GM18526 (cell line): ENCODE measurements around the gene DEPDC7.

Experiments
- POLR2A ChIP-seq: IDR thresholded peaks from 3 replicates; pipeline ENCODE4 v1.6.1; 2011; ENCODE audit not compliant: insufficient read length; ENCODE audit errors: extremely low read depth

DEPDC7 gene

GRCh38 chr11:33016654-33017053 lies 976 bp downstream of the DEPDC7 start:
- TF ChIP-seq POLR2A: no peak

DNA sequence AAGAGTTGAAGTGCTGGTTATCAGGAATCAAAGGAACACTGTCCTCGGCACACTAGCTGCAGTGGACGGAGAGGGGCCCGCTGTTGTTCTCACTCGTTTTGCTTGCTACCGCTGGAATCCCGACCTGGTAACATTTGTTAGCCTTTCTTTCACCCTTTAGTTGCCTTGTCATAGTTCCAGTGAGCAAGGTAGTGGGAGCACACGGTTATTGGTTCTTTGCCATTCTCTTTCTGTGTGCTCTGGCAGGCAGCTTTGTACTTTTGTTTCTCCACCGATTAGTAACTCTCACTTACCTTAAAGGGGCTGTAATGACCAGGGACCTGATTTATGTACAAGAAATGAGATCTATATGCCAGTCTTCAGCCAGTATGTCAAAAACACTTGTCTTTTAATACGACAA lies 1.8 kb downstream of the DEPDC7 start:
- TF ChIP-seq POLR2A: no peak

GRCh38 chr11:33017965-33018364 lies 2.3 kb downstream of the DEPDC7 start:
- no peak for TF ChIP-seq POLR2A

DNA sequence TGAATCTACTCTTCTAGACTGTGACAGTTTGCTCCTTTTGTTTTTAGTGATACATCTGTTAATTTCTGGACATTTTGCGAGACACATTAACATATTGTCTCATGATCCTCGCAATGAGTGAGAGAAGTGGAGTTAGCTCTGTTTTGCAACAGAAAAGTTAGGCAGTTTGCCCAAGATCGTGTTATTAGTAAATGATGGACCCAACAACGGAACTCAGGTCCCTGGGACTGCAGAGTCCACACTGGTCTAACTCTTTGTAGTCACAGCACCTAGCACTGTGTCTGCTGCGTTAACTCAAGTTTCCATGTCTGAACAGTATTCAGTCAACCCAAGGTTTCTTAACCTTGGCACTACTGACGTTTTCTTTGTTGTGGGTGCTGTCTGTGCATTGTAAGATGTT lies 3.2 kb downstream of the DEPDC7 start:
- no peak for TF ChIP-seq POLR2A

GRCh38 chr11:33021501-33021900 lies 5.8 kb downstream of the DEPDC7 start:
- TF ChIP-seq POLR2A: no peak

DNA sequence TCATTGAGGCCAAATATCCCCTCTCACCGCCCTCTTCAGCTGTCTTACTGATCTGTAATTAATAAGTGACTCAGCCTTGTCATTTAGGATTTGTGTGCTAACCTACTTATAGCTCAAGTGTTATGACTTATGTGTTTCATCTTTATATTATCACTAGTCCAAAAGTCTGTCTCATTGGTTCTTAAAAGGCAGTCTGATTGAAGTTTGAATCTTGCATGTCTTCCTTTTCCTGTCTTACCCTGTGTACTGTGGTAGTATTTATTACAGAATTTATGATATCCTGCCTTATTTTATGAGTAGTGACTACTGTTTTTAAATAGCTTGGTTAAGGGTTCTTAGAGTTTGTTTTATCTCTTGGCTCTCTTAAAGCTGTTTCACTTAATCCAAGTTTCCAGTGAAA lies 6.3 kb downstream of the DEPDC7 start:
- no peak for TF ChIP-seq POLR2A

DNA sequence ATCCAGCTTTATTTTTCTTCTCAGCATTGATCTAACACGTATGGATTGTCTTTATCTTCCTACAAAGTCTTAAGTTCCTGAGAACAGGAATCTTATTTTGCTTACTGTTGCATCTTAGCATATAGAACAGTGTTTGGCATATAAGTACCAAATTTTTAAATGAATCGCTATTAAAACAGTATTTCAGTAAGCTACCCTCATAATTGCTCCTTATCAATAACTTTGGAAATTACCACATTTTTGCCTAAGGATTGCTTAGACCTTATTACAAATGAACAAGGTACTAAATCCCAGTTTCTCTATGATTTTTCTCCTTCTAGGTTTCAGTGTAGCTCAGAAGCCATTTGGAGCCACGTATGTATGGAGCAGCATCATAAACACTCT lies 9.7 kb downstream of the DEPDC7 start:
- TF ChIP-seq POLR2A: no peak

GRCh38 chr11:33027233-33027632 lies 11.6 kb downstream of the DEPDC7 start:
- no peak for TF ChIP-seq POLR2A

DNA sequence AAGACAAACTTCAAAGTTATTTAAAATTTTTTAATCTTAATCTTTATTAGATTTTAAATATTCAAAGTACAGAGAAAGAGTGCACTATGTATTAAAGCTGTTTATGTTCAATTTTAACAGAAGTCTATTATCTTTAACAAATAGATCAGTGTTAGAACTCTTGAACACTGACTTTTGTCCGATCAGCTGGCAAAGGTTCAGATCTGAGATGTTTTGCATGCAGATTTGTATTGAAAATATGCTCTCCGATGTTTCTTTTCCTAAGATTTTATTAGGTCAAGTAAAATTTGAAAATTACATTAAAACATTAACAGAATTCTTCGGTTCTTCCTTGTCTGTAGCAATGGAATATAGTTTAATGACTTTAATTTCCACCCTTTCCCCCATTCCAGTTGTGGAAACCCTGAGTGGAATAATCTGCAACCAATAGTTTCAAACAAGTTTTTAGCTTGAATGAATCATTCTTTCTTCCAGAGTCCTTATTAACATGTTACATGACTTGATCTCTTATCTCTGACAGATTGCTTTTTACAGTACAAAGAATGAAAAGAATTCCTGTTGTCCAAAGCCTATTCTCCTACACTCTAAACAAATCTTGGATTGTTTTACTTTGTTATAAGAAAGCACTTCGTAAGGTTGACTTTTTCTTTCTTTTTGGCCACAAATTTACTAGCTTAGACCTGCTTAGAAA lies 12.3 kb downstream of the DEPDC7 start:
- no peak for TF ChIP-seq POLR2A

- no peak for TF ChIP-seq POLR2A
Measured at GRCh38 chr11:33028537-33028914, 12.8 kb downstream of the DEPDC7 start.

- no peak for TF ChIP-seq POLR2A
Measured at GRCh38 chr11:33033493-33033892, 17.8 kb downstream of the DEPDC7 start.

- TF ChIP-seq POLR2A: no peak
Measured at GRCh38 chr11:33035011-33035410, 19.3 kb downstream of the DEPDC7 start.

DNA sequence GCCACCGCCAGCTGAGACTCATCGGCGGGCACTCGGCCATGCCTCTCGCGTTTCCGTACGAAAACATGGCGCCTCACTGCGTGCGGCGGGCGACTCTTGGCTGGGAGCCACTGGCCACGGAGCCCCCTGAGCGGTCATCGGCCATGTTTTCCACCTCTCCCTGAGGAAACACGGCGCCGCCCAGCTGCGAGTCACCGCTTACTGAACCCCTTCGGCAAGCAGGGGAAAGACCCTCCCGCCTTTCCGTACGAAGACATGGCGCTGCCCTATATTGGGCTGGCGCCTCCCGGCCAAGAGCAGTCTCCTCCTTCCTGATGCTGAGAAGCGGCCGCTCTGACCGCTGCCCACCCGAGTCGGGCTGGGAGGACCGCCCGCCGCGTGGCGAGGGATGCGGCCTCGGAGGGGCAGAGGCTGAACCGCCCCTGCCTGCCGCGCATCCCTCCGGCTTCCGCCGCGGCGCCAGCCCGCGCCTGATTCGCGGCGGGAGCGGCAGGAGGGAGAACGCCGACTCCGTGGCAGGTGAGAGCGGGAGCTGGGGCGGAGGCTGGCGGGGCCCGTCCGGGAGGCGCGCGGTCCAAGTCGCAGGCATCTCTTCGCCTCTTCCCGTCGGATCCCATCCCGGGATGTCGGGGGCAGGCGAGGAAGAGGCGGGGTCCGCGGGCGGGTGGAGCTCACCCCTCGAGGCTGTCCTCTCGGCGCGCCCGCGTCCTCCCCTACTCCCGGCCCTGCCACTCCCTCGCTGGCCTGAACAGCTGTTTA lies 23.8 kb downstream of the DEPDC7 start, which contains the start of gene TCP11L1:
Gene TCP11L1 (plus strand): TSS at position 299 of the 759 bp plus-strand sequence. CDS start 4,202 bp downstream, outside the sequence.
- TF ChIP-seq POLR2A: peak; percentile 59

DNA sequence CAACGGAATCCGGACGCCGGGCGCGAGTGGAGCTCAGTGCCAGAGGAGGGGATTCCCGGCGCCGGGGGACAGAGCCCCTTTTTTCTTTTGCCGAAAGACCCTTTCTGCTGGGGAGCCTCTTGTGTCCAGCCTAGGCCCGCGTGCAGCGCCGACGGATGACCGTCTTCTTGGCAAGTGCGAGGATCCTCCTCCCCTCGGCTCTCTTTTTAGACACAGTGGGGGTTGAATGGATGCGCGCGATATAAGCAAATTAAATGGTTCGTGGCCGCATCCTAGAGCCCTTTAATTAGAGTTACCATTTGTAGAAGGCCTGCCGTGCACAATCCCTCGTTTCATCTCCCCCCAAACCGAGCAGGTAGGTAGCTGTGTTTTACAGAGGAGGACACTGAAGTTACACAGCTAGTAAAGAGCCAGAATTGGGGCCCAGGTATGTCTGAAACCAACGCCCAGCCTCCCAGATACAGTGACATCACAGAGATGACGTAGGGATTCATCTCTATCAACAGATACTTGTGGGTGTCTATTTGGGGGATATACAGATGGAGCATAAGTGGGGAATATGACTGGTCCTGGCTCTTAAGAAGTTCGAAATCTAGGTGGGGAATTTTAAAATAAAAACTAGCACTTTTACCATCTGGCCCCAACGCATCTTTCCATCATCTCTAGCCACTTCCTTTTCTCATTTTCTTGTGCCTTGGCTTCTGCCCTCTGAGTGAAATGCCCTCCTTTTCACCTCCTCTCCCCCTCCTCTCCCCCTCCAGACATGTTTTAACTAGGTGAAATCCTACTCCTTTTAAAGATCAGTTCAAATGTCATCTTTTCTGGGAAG lies 24.6 kb downstream of the DEPDC7 start:
- TF ChIP-seq POLR2A: no peak

DNA sequence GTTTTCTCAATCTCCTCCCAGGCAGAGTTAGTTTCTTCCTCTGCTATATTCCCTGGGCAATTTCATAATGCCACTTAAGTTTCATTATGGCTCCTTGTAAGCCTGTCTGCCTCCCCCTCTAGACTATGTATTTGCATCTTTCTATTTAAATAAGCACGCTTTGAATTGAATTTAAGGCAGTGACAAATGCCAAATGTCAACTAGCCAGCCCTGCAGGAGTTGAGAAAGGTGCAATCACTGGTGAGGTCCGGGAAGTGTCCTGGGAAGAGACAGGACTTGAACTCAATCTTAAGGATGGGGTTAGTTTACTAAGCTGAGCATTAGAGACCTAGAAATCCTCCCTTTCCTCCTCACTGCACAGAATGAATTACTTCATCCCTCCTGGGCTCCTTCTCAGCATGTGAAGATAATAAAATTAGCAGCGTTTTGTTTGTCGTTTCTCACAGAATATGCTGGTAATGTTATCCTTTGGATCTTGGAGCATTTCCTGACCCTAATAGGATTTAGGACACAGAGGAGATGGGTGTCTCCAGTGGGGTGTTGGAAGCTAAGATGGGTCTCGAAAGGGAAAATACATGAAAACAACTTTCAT lies 25.3 kb downstream of the DEPDC7 start:
- no peak for TF ChIP-seq POLR2A
